GM13976 (cell line): ENCODE results near the gene FBXW11.

ENCODE experiments used
- DNase-seq: peaks from one replicate; pipeline ENCODE4 v3.0.0; 2012; ENCODE audit warnings: low spot score
- CTCF ChIP-seq: IDR thresholded peaks from 2 replicates; pipeline ENCODE4 v1.5.1; 2012; ENCODE audit warnings: borderline replicate concordance, mild to moderate bottlenecking; ENCODE audit not compliant: insufficient read depth; ENCODE audit errors: extremely low read depth, missing control alignments, control extremely low read depth
- in situ Hi-C: fragments of 300-500 bp; cut with MboI; formaldehyde crosslinking; loops from one replicate; pipeline ENCODE4 v1.12.0; 2022; ENCODE audit warnings: low sequenced_read_pairs, mixed read lengths, inconsistent platforms; ENCODE audit not compliant: unreplicated experiment

The FBXW11 gene

GRCh38 chr5:171899792-171900191 lies 106.6 kb downstream of the FBXW11 start:
- TF ChIP-seq CTCF = no peak
- DNase-seq = no peak
- in situ Hi-C loops = no loop called here

- TF ChIP-seq CTCF = no peak
- in situ Hi-C loops = no loop called here
- no peak for DNase-seq
Measured at GRCh38 chr5:171898879-171899278, 107.6 kb downstream of the FBXW11 start.

- DNase-seq = no peak
- in situ Hi-C loops = no loop called here
- TF ChIP-seq CTCF = no peak
Measured at GRCh38 chr5:171898386-171898785, 108.1 kb downstream of the FBXW11 start.

- no peak for DNase-seq
- TF ChIP-seq CTCF = no peak
- in situ Hi-C loops = no loop called here
Measured at GRCh38 chr5:171897231-171897630, 109.2 kb downstream of the FBXW11 start.

- TF ChIP-seq CTCF = no peak
- in situ Hi-C loops = no loop called here
- no peak for DNase-seq
Measured at GRCh38 chr5:171895081-171895480, 111.4 kb downstream of the FBXW11 start.

GRCh38 chr5:171893290-171893886 lies 113.0 kb downstream of the FBXW11 start:
- in situ Hi-C loops = no loop called here
- no peak for DNase-seq
- no peak for TF ChIP-seq CTCF

- no peak for TF ChIP-seq CTCF
- in situ Hi-C loops = no loop called here
- DNase-seq = no peak
Measured at GRCh38 chr5:171891595-171891994, 114.8 kb downstream of the FBXW11 start.
